ENCODE results near the gene ZBTB11. TPM values are rescaled to one million over a fixed set of nuclear protein-coding genes. Genes with fewer than 3 reads are reported as not detected.

Gene ZBTB11
- total RNA-seq, 1 donor from 2014 or later: 30.2 TPM

DNA sequence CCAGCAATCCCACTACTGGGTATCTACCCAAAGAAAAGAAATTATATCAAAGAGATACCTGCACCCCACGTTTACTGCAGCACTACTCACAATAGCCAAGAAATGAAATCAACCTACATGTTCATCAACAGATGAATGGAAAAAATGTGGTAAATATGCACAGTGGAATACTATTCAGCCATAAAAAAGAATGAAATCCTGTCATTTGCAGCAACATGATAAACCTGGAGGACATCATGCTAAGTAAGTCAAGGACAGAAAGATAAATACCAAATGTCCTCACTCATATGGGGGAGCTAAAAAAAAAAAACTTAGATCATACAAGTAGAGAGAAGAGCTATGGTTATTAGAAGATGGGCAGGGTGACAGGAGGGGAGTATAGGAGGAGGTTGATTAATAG, 9.1 kb downstream of the ZBTB11 start:
- H4K20me1 ChIP-seq (ENCODE audit: low read depth): no peaks in the 10 kb centered on the region
- H3K36me3 ChIP-seq: peaks cover 3% of the 10 kb centered on the region
- H3K4me1 ChIP-seq: no peaks in the 10 kb centered on the region
- H3K9ac ChIP-seq: no peak overlapping the region
- H3K4me3 ChIP-seq: no peak overlapping the region
- H3K4me3 Mint-ChIP-seq: no peak overlapping the region
- H3K9me3 ChIP-seq (ENCODE audit: low read depth): no peaks in the 10 kb centered on the region
- TF ChIP-seq EZH2phosphoT487 (IDR thresholded peaks at IDR 0.05) (no peak), EZH2 (IDR thresholded peaks at IDR 0.05) (no peak)
- TF ChIP-seq, protein P1, sequence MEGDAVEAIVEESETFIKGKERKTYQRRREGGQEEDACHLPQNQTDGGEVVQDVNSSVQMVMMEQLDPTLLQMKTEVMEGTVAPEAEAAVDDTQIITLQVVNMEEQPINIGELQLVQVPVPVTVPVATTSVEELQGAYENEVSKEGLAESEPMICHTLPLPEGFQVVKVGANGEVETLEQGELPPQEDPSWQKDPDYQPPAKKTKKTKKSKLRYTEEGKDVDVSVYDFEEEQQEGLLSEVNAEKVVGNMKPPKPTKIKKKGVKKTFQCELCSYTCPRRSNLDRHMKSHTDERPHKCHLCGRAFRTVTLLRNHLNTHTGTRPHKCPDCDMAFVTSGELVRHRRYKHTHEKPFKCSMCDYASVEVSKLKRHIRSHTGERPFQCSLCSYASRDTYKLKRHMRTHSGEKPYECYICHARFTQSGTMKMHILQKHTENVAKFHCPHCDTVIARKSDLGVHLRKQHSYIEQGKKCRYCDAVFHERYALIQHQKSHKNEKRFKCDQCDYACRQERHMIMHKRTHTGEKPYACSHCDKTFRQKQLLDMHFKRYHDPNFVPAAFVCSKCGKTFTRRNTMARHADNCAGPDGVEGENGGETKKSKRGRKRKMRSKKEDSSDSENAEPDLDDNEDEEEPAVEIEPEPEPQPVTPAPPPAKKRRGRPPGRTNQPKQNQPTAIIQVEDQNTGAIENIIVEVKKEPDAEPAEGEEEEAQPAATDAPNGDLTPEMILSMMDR (IDR thresholded peaks at IDR 0.05): no peak
- H3K79me2 ChIP-seq (ENCODE audit: low read depth): peaks cover 12% of the 10 kb centered on the region
- H3K36me3 Mint-ChIP-seq: peaks cover 23% of the 10 kb centered on the region
- no peak overlapping the region for H3K27ac ChIP-seq
- no peaks in the 10 kb centered on the region for H3K9me3 Mint-ChIP-seq
- no peak overlapping the region for H3K4me2 ChIP-seq
- peaks cover 5% of the 10 kb centered on the region for H3F3A ChIP-seq (ENCODE audit: low read depth)
- no peak for DNase-seq (ENCODE audit: low spot score)
- H3K4me1 Mint-ChIP-seq: no peaks in the 10 kb centered on the region
- H3K27me3 ChIP-seq: no peaks in the 10 kb centered on the region
- no peaks in the 10 kb centered on the region for H3K27me3 Mint-ChIP-seq (ENCODE audit: insufficient read depth, low read depth)
- no peak overlapping the region for H3K27ac Mint-ChIP-seq
- no peak overlapping the region for H2AFZ ChIP-seq (replicated peaks)

DNA sequence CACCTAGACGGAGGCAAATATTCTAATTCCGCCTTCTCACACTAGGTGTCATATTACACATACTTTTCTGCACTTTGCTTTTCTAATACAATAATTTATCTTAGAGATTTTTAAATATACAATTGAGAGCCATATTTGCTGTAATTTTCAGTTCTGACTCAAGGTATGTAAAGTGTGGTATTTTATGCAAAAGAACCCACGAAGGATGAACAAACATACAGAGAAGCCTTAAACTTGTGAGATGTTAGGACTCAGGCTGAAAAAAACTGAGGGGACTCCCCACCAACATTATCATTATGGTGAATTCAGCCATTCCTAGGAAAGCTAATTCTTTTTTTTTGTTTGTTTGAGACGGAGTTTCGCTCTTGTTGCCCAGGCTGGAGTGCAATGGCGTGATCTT, 9.6 kb downstream of the ZBTB11 start:
- no peaks in the 10 kb centered on the region for H3K4me1 Mint-ChIP-seq
- Histone ChIP-seq H3K4me3 (no peak overlapping the region), H3K36me3 (peaks cover 3% of the 10 kb centered on the region), H3F3A (ENCODE audit: low read depth) (peaks cover 5% of the 10 kb centered on the region), H3K4me2 (no peak overlapping the region), H3K9me3 (ENCODE audit: low read depth) (no peaks in the 10 kb centered on the region), H2AFZ (replicated peaks) (no peak overlapping the region), H3K79me2 (ENCODE audit: low read depth) (peaks cover 7% of the 10 kb centered on the region), H3K27ac (no peak overlapping the region), H3K27me3 (no peaks in the 10 kb centered on the region), H3K9ac (no peak overlapping the region), H3K4me1 (no peaks in the 10 kb centered on the region), H4K20me1 (ENCODE audit: low read depth) (no peaks in the 10 kb centered on the region)
- H3K9me3 Mint-ChIP-seq: no peaks in the 10 kb centered on the region
- TF ChIP-seq EZH2 (IDR thresholded peaks at IDR 0.05) (no peak), EZH2phosphoT487 (IDR thresholded peaks at IDR 0.05) (no peak)
- TF ChIP-seq, protein P1 (IDR thresholded peaks at IDR 0.05): no peak
- H3K4me3 Mint-ChIP-seq: no peak overlapping the region
- no peak overlapping the region for H3K27ac Mint-ChIP-seq
- DNase-seq (ENCODE audit: low spot score): no peak
- no peaks in the 10 kb centered on the region for H3K27me3 Mint-ChIP-seq (ENCODE audit: insufficient read depth, low read depth)
- peaks cover 26% of the 10 kb centered on the region for H3K36me3 Mint-ChIP-seq

DNA sequence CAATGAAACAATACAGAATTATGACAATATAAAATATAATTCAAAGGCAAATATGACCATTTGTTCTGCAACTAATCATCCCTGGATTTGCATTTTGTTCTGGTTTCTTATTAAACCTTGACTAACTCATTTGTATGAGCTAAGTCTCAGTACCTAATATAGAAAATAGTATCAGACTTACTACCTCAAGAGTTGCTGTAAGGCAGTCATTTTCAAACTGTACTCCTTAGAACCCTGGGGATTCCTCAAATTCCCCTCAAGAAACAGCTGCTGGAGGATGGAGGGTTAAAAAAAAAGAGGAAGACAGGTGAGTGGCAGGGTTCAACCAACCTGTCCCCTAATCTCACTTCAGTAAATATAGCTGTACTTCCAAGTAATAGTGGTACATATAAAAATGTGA, 11.1 kb downstream of the ZBTB11 start:
- DNase-seq (ENCODE audit: low spot score): no peak
- H3K36me3 Mint-ChIP-seq: peaks cover 29% of the 10 kb centered on the region
- Histone ChIP-seq H3K27ac (no peak overlapping the region), H3K9ac (no peak overlapping the region), H3K36me3 (peaks cover 8% of the 10 kb centered on the region), H3K4me1 (no peaks in the 10 kb centered on the region), H3K27me3 (no peaks in the 10 kb centered on the region), H3K4me2 (no peak overlapping the region), H2AFZ (replicated peaks) (no peak overlapping the region), H3K4me3 (no peak overlapping the region), H3F3A (ENCODE audit: low read depth) (peaks cover 2% of the 10 kb centered on the region), H4K20me1 (ENCODE audit: low read depth) (no peaks in the 10 kb centered on the region), H3K79me2 (ENCODE audit: low read depth) (no peaks in the 10 kb centered on the region), H3K9me3 (ENCODE audit: low read depth) (no peaks in the 10 kb centered on the region)
- no peaks in the 10 kb centered on the region for H3K27me3 Mint-ChIP-seq (ENCODE audit: insufficient read depth, low read depth)
- no peak for TF ChIP-seq EZH2phosphoT487 (IDR thresholded peaks at IDR 0.05)
- TF ChIP-seq, protein P1 (IDR thresholded peaks at IDR 0.05): no peak
- TF ChIP-seq EZH2 (IDR thresholded peaks at IDR 0.05): no peak
- H3K27ac Mint-ChIP-seq: no peak overlapping the region
- no peak overlapping the region for H3K4me3 Mint-ChIP-seq
- no peaks in the 10 kb centered on the region for H3K9me3 Mint-ChIP-seq
- no peaks in the 10 kb centered on the region for H3K4me1 Mint-ChIP-seq

Data from neural progenitor cell (in vitro differentiated cells).